ENCODE data around the gene RASA3. TPM values are rescaled to one million over a fixed set of nuclear protein-coding genes. Genes with fewer than 3 reads are reported as not detected.

Gene RASA3
- total RNA-seq, 1 donor from 2014 or later, result 44.8 TPM

DNA sequence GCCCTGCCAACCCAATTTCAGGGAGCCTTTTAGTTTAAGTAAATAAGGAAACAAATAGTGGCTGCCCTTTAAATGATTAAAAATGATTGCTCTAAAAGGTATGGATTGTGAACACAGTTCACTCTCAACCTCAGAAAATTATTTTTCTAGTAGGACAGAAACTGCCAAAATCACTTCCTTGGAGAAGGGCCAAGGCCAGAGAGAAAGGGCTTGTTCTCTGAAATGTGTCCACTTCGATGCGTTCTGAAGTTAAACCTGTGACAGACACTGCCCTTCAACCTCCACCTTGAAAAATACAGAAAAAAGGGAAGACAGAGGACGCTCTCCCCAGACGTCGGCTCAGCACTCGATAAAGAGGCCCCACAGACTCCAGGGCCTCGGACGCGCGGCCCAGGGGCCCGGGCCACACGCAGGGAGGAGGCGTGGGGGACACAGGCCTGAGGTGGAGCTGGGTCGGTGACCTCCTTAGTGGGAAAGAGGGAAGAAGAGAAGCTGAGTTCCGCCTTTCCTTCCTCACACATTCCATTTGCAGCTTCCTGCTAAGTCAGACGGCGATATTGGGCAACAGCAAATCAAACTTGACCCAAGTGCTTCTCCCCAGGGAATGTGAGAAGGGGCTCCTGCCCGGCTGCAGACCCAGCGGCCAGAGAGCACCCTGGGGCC lies 63.6 kb downstream of the RASA3 start:
- Mint-ChIP-seq H3K9me3 (ENCODE audit: unreplicated experiment) (no peaks in the 10 kb centered on the region), H3K27ac (ENCODE audit: unreplicated experiment) (peak overlapping the region; percentile 88), H3K36me3 (ENCODE audit: unreplicated experiment) (peaks cover 17% of the 10 kb centered on the region), H3K27me3 (ENCODE audit: unreplicated experiment) (no peaks in the 10 kb centered on the region), H3K4me3 (ENCODE audit: unreplicated experiment) (peak overlapping the region; percentile 15), H3K4me1 (ENCODE audit: unreplicated experiment) (peaks cover 68% of the 10 kb centered on the region)
- TF ChIP-seq, protein P1, sequence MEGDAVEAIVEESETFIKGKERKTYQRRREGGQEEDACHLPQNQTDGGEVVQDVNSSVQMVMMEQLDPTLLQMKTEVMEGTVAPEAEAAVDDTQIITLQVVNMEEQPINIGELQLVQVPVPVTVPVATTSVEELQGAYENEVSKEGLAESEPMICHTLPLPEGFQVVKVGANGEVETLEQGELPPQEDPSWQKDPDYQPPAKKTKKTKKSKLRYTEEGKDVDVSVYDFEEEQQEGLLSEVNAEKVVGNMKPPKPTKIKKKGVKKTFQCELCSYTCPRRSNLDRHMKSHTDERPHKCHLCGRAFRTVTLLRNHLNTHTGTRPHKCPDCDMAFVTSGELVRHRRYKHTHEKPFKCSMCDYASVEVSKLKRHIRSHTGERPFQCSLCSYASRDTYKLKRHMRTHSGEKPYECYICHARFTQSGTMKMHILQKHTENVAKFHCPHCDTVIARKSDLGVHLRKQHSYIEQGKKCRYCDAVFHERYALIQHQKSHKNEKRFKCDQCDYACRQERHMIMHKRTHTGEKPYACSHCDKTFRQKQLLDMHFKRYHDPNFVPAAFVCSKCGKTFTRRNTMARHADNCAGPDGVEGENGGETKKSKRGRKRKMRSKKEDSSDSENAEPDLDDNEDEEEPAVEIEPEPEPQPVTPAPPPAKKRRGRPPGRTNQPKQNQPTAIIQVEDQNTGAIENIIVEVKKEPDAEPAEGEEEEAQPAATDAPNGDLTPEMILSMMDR (IDR thresholded peaks at IDR 0.05), result no peak
- DNase-seq (ENCODE audit: extremely low spot score, unreplicated experiment), result no peak

DNA sequence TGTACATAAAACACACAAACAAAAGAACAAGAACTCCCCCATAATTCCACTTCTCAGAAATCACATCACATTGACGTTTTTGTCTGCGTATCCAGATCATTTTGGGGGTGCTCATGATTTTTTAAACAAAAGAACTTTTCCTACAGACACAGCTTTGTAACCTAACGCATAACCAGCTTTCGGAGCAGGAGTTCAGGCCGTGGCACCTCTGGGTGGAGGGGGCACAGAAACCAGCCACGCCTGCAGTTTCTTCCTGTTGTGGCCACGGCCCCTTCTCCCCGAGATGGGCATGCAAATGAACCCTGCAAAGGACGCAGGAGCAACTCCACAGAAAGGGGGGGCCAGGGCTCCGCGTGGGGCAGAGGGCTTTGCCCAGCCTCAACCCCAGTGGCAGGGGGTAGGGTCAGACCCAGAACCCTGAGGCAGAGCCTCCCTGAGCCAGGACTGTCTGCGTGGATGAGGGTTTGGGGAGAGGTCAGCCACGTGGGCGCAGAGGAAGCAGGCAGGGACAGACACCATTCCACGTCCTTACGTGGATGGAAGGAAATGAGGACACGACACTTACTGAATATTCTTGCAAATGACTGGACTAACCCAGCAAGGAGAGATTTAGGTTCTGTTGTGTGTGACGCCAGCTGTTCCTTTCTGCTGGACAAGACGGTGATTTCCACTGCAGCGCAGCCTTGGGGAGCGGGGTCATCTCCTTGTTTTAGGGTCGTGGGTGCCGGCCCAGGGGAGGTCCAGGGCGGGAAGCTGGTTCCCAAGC lies 64.4 kb downstream of the RASA3 start:
- H3K4me3 Mint-ChIP-seq (ENCODE audit: unreplicated experiment), result no peak overlapping the region
- no peaks in the 10 kb centered on the region for H3K9me3 Mint-ChIP-seq (ENCODE audit: unreplicated experiment)
- peak overlapping the region; percentile 88 for H3K27ac Mint-ChIP-seq (ENCODE audit: unreplicated experiment)

DNA sequence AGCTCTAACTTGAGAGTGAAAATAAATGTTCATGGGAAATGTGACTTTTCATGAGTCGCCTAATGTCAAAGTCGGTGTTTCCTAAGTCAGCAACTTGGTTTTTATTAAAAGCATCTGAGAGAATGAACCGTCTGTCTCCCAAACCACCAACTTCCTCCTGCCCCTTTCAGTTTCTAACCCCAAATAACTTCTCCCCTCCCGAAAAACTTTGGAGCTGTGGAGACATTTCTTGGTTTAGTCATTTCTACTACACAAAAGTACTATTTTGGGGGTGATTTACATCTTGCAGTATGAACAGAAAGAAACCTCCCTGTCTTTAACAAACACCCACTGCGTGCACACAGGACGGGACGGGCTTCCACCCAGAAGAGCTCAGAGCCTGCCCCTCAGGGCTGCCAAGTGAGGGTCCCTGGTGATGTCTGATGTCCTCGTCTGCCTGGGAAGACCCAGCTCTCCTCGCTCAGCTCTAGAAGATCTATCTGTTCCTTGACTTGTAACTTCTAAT lies 65.0 kb downstream of the RASA3 start:
- peaks cover 12% of the 10 kb centered on the region for H3K36me3 Mint-ChIP-seq (ENCODE audit: unreplicated experiment)
- TF ChIP-seq, protein P1 (IDR thresholded peaks at IDR 0.05), result no peak
- H3K27ac Mint-ChIP-seq (ENCODE audit: unreplicated experiment), result peak overlapping the region; percentile 88
- no peaks in the 10 kb centered on the region for H3K27me3 Mint-ChIP-seq (ENCODE audit: unreplicated experiment)
- H3K4me3 Mint-ChIP-seq (ENCODE audit: unreplicated experiment), result peak overlapping the region; percentile 7
- H3K9me3 Mint-ChIP-seq (ENCODE audit: unreplicated experiment), result no peaks in the 10 kb centered on the region
- no peak for DNase-seq (ENCODE audit: extremely low spot score, unreplicated experiment)
- H3K4me1 Mint-ChIP-seq (ENCODE audit: unreplicated experiment), result peaks cover 77% of the 10 kb centered on the region

More for the DNA sequence above, 64.4 kb downstream of the RASA3 start:
- Mint-ChIP-seq H3K27me3 (ENCODE audit: unreplicated experiment) (no peaks in the 10 kb centered on the region), H3K4me1 (ENCODE audit: unreplicated experiment) (peaks cover 73% of the 10 kb centered on the region), H3K36me3 (ENCODE audit: unreplicated experiment) (peaks cover 17% of the 10 kb centered on the region)
- DNase-seq (ENCODE audit: extremely low spot score, unreplicated experiment), result no peak
- TF ChIP-seq, protein P1 (IDR thresholded peaks at IDR 0.05), result no peak

DNA sequence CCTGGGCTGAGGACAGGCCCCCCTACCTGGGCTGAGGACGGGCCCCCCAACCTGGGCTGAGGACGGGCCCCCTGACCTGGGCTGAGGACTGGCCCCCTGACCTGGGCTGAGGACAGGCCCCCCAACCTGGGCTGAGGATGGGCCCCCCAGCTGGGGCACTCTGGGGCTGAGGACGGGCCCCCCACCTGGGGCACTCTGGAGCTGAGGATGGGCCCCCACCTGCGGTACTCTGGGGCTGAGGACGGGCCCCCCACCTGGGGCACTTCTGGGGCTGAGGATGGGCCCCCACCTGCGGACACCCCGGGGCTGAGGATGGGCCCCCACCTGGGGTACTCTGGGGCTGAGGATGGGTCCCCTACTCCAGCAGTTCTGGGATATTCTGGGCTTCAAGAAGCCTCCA lies 65.5 kb downstream of the RASA3 start:
- DNase-seq (ENCODE audit: extremely low spot score, unreplicated experiment), result no peak
- Mint-ChIP-seq H3K4me1 (ENCODE audit: unreplicated experiment) (peaks cover 77% of the 10 kb centered on the region), H3K36me3 (ENCODE audit: unreplicated experiment) (peaks cover 7% of the 10 kb centered on the region), H3K27ac (ENCODE audit: unreplicated experiment) (peak overlapping the region; percentile 88), H3K4me3 (ENCODE audit: unreplicated experiment) (no peak overlapping the region), H3K9me3 (ENCODE audit: unreplicated experiment) (no peaks in the 10 kb centered on the region), H3K27me3 (ENCODE audit: unreplicated experiment) (no peaks in the 10 kb centered on the region)
- TF ChIP-seq, protein P1 (IDR thresholded peaks at IDR 0.05), result no peak
